IMR-90 (cell line): ENCODE data around the gene PID1. TPM values are rescaled to one million over a fixed set of nuclear protein-coding genes. Genes with fewer than 3 reads are reported as not detected.

Experiments
- ATAC-seq: fragments of 200-7000 bp; cut with Tn5 transposase; 2 replicates; pipeline ENCODE4 v1.9.1; 2020; ENCODE audit warnings: low read depth, mild to moderate bottlenecking, moderate library complexity
- BruUV-seq: library from RNA; stranded (reverse); fragments of 400-500 nt; replicated peaks from 2 replicates; lab custom pipeline; 2021; lab: Mats Ljungman, UMichigan
- CTCF ChIA-PET: fragments of 300-600 bp; formaldehyde crosslinking; extraction: SDS; loops from one replicate; lab custom pipeline; 2021; ENCODE audit warnings: antibody characterized with exemption; lab: Yijun Ruan, JAX
- POLR2A ChIA-PET: fragments of 300-600 bp; sonication (Branson Sonifier 250); formaldehyde crosslinking; loops from one replicate; lab custom pipeline; 2022; ENCODE audit warnings: antibody characterized with exemption; ENCODE audit not compliant: unreplicated experiment; lab: Charles Lee
- DNase-seq: peaks from one replicate; pipeline ENCODE4 v3.0.0; 2013
- H2AFZ ChIP-seq: replicated peaks from 2 replicates; pipeline ENCODE3; 2013; ENCODE audit warnings: low read length, mild to moderate bottlenecking; ENCODE audit not compliant: poor library complexity
- H2AK5ac ChIP-seq: 2 replicates; pipeline ENCODE4 v1.6.1; 2013; ENCODE audit warnings: low read depth, low read length, inconsistent platforms
- H2AK9ac ChIP-seq: replicated peaks from 2 replicates; pipeline ENCODE3; 2013; ENCODE audit warnings: mild to moderate bottlenecking, low read depth, low read length, moderate library complexity; ENCODE audit not compliant: poor library complexity
- H2BK120ac ChIP-seq: 2 replicates; pipeline ENCODE4 v1.6.1; 2013; ENCODE audit warnings: low read depth, low read length, inconsistent platforms
- H2BK15ac ChIP-seq: 3 replicates; pipeline ENCODE4 v1.6.1; 2013; ENCODE audit warnings: low read depth, low read length, inconsistent platforms
- H2BK20ac ChIP-seq: 2 replicates; pipeline ENCODE4 v1.6.1; 2013; ENCODE audit warnings: low read depth, mild to moderate bottlenecking, inconsistent platforms, low read length, moderate library complexity
- H2BK5ac ChIP-seq: 2 replicates; pipeline ENCODE4 v1.6.1; 2013; ENCODE audit warnings: mild to moderate bottlenecking, low read depth, low read length, inconsistent platforms; ENCODE audit not compliant: poor library complexity, severe bottlenecking
- H3K14ac ChIP-seq: replicated peaks from 2 replicates; pipeline ENCODE4 v1.6.1; 2013; ENCODE audit warnings: low read depth, low read length, inconsistent platforms
- H3K18ac ChIP-seq: 2 replicates; pipeline ENCODE4 v1.6.1; 2013; ENCODE audit warnings: low read depth, low read length, control low read depth
- H3K23ac ChIP-seq: 2 replicates; pipeline ENCODE4 v1.6.1; 2013; ENCODE audit warnings: low read depth, low read length, inconsistent platforms
- H3K27ac ChIP-seq: 2 replicates; pipeline ENCODE4 v1.5.1; 2013; ENCODE audit warnings: mild to moderate bottlenecking, control low read depth, low read length; ENCODE audit not compliant: insufficient read depth
- H3K27me3 ChIP-seq: 2 replicates; pipeline ENCODE4 v1.6.1; 2013; ENCODE audit warnings: low read length; ENCODE audit not compliant: control insufficient read depth, insufficient read depth
- H3K36me3 ChIP-seq: 2 replicates; pipeline ENCODE4 v1.6.1; 2013; ENCODE audit warnings: low read length, mixed read lengths; ENCODE audit not compliant: control insufficient read depth, insufficient read depth
- H3K4ac ChIP-seq: 2 replicates; pipeline ENCODE4 v1.6.1; 2013; ENCODE audit warnings: low read depth, low read length, inconsistent platforms
- H3K4me1 ChIP-seq: 2 replicates; pipeline ENCODE4 v1.6.1; 2013; ENCODE audit warnings: low read length, mixed read lengths; ENCODE audit not compliant: control insufficient read depth, insufficient read depth
- H3K4me2 ChIP-seq: 2 replicates; pipeline ENCODE4 v1.6.1; 2013; ENCODE audit warnings: low read depth, mild to moderate bottlenecking, control low read depth, low read length, moderate library complexity
- H3K4me3 ChIP-seq: 2 replicates; pipeline ENCODE4 v1.5.1; 2013; ENCODE audit warnings: low read depth, mild to moderate bottlenecking, control low read depth, low read length, moderate library complexity; ENCODE audit not compliant: insufficient read depth
- H3K56ac ChIP-seq: 2 replicates; pipeline ENCODE4 v1.6.1; 2013; ENCODE audit warnings: low read length, inconsistent platforms; ENCODE audit not compliant: insufficient read depth; ENCODE audit errors: extremely low read depth
- H3K79me1 ChIP-seq, 2 experiments: 2 replicates each; pipeline ENCODE4 v1.6.1; 2013; ENCODE audit warnings: low read length in 2 of 2, inconsistent platforms in 1 of 2, low read depth in 1 of 2
- H3K9ac ChIP-seq: 2 replicates; pipeline ENCODE4 v1.6.1; 2013; ENCODE audit warnings: low read depth, low read length, control low read depth
- H3K9me1 ChIP-seq: 2 replicates; pipeline ENCODE4 v1.6.1; 2013; ENCODE audit warnings: low read length, inconsistent platforms; ENCODE audit not compliant: insufficient read depth
- H3K9me3 ChIP-seq: 2 replicates; pipeline ENCODE4 v1.6.1; 2013; ENCODE audit warnings: low read length; ENCODE audit not compliant: control insufficient read depth, insufficient read depth
- H4K20me1 ChIP-seq: 2 replicates; pipeline ENCODE4 v1.6.1; 2013; ENCODE audit warnings: low read length, inconsistent platforms; ENCODE audit not compliant: insufficient read depth
- H4K5ac ChIP-seq: 2 replicates; pipeline ENCODE4 v1.6.1; 2013; ENCODE audit warnings: mild to moderate bottlenecking, low read depth, low read length, control low read depth
- H4K8ac ChIP-seq, 2 experiments: 2 replicates each; pipeline ENCODE4 v1.6.1; 2013; ENCODE audit warnings: low read depth in 2 of 2, low read length in 2 of 2, control low read depth in 1 of 2, inconsistent platforms in 1 of 2
- H4K91ac ChIP-seq: 2 replicates; pipeline ENCODE4 v1.6.1; 2013; ENCODE audit warnings: low read depth, low read length, inconsistent platforms; ENCODE audit not compliant: insufficient read depth
- BHLHE40 ChIP-seq: fragments of 150-350 bp; IDR thresholded peaks from 2 replicates; pipeline ENCODE4 v1.6.1; 2016; ENCODE audit warnings: mild to moderate bottlenecking, low read depth, low read length
- MXI1 ChIP-seq: IDR thresholded peaks from 2 replicates; pipeline ENCODE4 v1.6.1; 2012; ENCODE audit warnings: low read depth, mild to moderate bottlenecking, low read length, moderate library complexity, borderline replicate concordance
- RCOR1 ChIP-seq: IDR thresholded peaks from 2 replicates; pipeline ENCODE4 v1.6.1; 2012; ENCODE audit warnings: mild to moderate bottlenecking, low read length, improper control_type of control experiment; ENCODE audit not compliant: insufficient replicate concordance
- WGBS, 2 experiments: methylation state at CpG; one replicate each; pipeline versions ENCODE4 v1.1.5 to v1.1.7; 2013; ENCODE audit warnings: missing lambda C conversion rate in 2 of 2; ENCODE audit not compliant: insufficient read length in 1 of 2; ENCODE audit errors: extremely low coverage in 2 of 2; 5-methylcytosine and 5-hydroxymethylcytosine counted together
- dilution Hi-C: fragments of 300-500 bp; cut with HindIII; formaldehyde crosslinking; loops from one replicate; pipeline ENCODE4 v1.14.3; 2018; ENCODE audit warnings: low sequenced_read_pairs; ENCODE audit not compliant: unreplicated experiment
- in situ Hi-C: fragments of 300-500 bp; cut with MboI; formaldehyde crosslinking; loops from 3 replicates; pipeline ENCODE4 v1.14.3; 2019; ENCODE audit warnings: low sequenced_read_pairs, inconsistent platforms, mixed read lengths
- intact Hi-C: fragments of 100-400 bp; cut with micrococcal nuclease; formaldehyde crosslinking; loops from 2 replicates; pipeline ENCODE4 v1.10.0; 2022
- polyA plus RNA-seq, 3 experiments: library from polyadenylated mRNA; depleted of rRNA; stranded (reverse); fragments of >200 nt; gene quantifications; 2 replicates each; pipeline ENCODE4 v1.2.3, GENCODE V29; 2012; ENCODE audit warnings: low replicate concordance in 1 of 3
- total RNA-seq: library from RNA; depleted of rRNA; stranded (reverse); fragments of >200 nt; gene quantifications from 2 replicates; pipeline ENCODE4 v1.2.3, GENCODE V29; 2012
- TF ChIP-seq, protein P1 (sequence below): fragments of 150-350 bp; IDR thresholded peaks from 2 replicates; pipeline ENCODE4 v1.6.1; 2016; ENCODE audit warnings: low read depth, mild to moderate bottlenecking, low read length, moderate library complexity, borderline replicate concordance

Gene PID1
- total and polyA plus RNA-seq, 2 of the 4 experiments (the other 2 are of a cell fraction), result 0.90 to 1.9 TPM

GRCh38 chr2:229249536-229249935 lies 21.6 kb downstream of the PID1 start:
- H2BK120ac ChIP-seq, result no peak overlapping the region
- no peak overlapping the region for H4K5ac ChIP-seq
- no peak overlapping the region for H4K91ac ChIP-seq
- H2AK9ac ChIP-seq, result no peak overlapping the region
- H3K9ac ChIP-seq, result no peak overlapping the region
- H3K4me1 ChIP-seq, result no peaks in the 10 kb centered on the region
- intact Hi-C loops (no loop called here), in situ Hi-C loops (no loop called here), dilution Hi-C loops (no loop called here)
- no peaks in the 10 kb centered on the region for H3K36me3 ChIP-seq
- DNase-seq (no peak), ATAC-seq (no peak)
- H2BK5ac ChIP-seq, result no peak overlapping the region
- H2BK20ac ChIP-seq, result no peak overlapping the region
- BruUV-seq, result no TSS peak
- H3K56ac ChIP-seq, result no peak overlapping the region
- H2AFZ ChIP-seq, result no peak overlapping the region
- CTCF ChIA-PET, result no interaction called here
- H3K18ac ChIP-seq, result no peak overlapping the region
- TF ChIP-seq BHLHE40 (no peak), MXI1 (no peak), RCOR1 (no peak)
- TF ChIP-seq, protein P1, sequence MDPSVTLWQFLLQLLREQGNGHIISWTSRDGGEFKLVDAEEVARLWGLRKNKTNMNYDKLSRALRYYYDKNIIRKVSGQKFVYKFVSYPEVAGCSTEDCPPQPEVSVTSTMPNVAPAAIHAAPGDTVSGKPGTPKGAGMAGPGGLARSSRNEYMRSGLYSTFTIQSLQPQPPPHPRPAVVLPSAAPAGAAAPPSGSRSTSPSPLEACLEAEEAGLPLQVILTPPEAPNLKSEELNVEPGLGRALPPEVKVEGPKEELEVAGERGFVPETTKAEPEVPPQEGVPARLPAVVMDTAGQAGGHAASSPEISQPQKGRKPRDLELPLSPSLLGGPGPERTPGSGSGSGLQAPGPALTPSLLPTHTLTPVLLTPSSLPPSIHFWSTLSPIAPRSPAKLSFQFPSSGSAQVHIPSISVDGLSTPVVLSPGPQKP, result no peak
- no peak overlapping the region for H3K4me3 ChIP-seq
- peaks cover 2% of the 10 kb centered on the region; the same call in 1 of the 2 replicates for H3K9me3 ChIP-seq
- no peak overlapping the region for H3K4me2 ChIP-seq
- WGBS, 2 experiments, result no CpG with 5 or more reads among the region's 3 CpGs
- no peak overlapping the region for H2AK5ac ChIP-seq
- no peaks in the 10 kb centered on the region for H3K9me1 ChIP-seq
- no peaks in the 10 kb centered on the region for H3K27me3 ChIP-seq
- no peaks in the 10 kb centered on the region for H3K79me1 ChIP-seq
- no peak overlapping the region for H3K27ac ChIP-seq
- H3K14ac ChIP-seq, result no peak overlapping the region
- POLR2A ChIA-PET, result no interaction called here
- no peak overlapping the region for H2BK15ac ChIP-seq
- no peaks in the 10 kb centered on the region for H4K20me1 ChIP-seq
- H3K23ac ChIP-seq, result no peak overlapping the region
- no peak overlapping the region for H4K8ac ChIP-seq
- no peak overlapping the region for H3K4ac ChIP-seq
